Hepatocyte (in vitro differentiated cells): ENCODE results near the gene ELAVL2.

Source experiments
- EZH2 ChIP-seq: fragments of 200-600 bp; sonication (generic); IDR thresholded peaks from 2 replicates; pipeline ENCODE4 v1.6.1; 2016; ENCODE audit warnings: antibody characterized with exemption, mild to moderate bottlenecking, borderline replicate concordance
- EZH2phosphoT487 ChIP-seq: fragments of 200-600 bp; sonication (generic); IDR thresholded peaks from one replicate; pipeline ENCODE4 v1.6.1; 2018; ENCODE audit warnings: antibody characterized with exemption, mild to moderate bottlenecking, low read depth, moderate library complexity; ENCODE audit not compliant: unreplicated experiment, severe bottlenecking

- TF ChIP-seq EZH2: no peak
- TF ChIP-seq EZH2phosphoT487: no peak
Observed at GRCh38 chr9:23774266-23774665, 51.8 kb downstream of the ELAVL2 start.
